Transverse colon (tissue), 4 donors: Measurements from ENCODE around the gene TVP23A. TPM values are rescaled to one million over a fixed set of nuclear protein-coding genes. Genes with fewer than 3 reads are reported as not detected.

Experiments
- DNase-seq: peaks from one replicate; pipeline ENCODE4 v3.0.0-alpha.2; 2019
- H3K27ac ChIP-seq, 4 donors: fragments of 200-600 bp; sonication (generic); 2 replicates each; pipeline ENCODE4 v1.5.1; 2016 to 2018; ENCODE audit warnings: inconsistent platforms in 4 of 4
- H3K27me3 ChIP-seq: fragments of 200-600 bp; sonication (generic); 2 replicates; pipeline ENCODE4 v1.5.1; 2017; ENCODE audit warnings: inconsistent platforms
- H3K36me3 ChIP-seq, 4 donors: fragments of 200-600 bp; sonication (generic); 2 replicates each; pipeline ENCODE4 v1.5.1; 2017 to 2019; ENCODE audit warnings: inconsistent platforms in 4 of 4
- H3K4me1 ChIP-seq, 4 donors: fragments of 200-600 bp; sonication (generic); 2 replicates each; pipeline ENCODE4 v1.5.1; 2017 to 2020; ENCODE audit warnings: inconsistent platforms in 4 of 4
- H3K4me3 ChIP-seq, 4 donors: fragments of 200-600 bp; sonication (generic); 1 replicate in 1 of 4; 2 replicates in 3 of 4; pipeline versions ENCODE4 v1.5.1 to v1.6.1; 2017 to 2019; ENCODE audit warnings: inconsistent platforms in 4 of 4
- H3K9me3 ChIP-seq, 2 donors: fragments of 200-600 bp; sonication (generic); 2 replicates each; pipeline ENCODE4 v1.5.1; 2017 to 2019; ENCODE audit warnings: inconsistent platforms in 2 of 2
- EP300 ChIP-seq: sonication (generic); formaldehyde crosslinking; IDR thresholded peaks from one replicate; pipeline ENCODE4 v1.6.1; 2017; ENCODE audit warnings: antibody characterized with exemption, low read depth
- POLR2A ChIP-seq: fragments of 450-650 bp; IDR thresholded peaks from one replicate; pipeline ENCODE4 v1.6.1; 2016; ENCODE audit warnings: antibody characterized with exemption, mild to moderate bottlenecking, moderate library complexity
- POLR2AphosphoS5 ChIP-seq, 3 donors: sonication (generic); formaldehyde crosslinking; IDR thresholded peaks; one replicate each; pipeline ENCODE4 v1.6.1; 2016; ENCODE audit warnings: antibody characterized with exemption in 3 of 3
- WGBS, 2 donors: methylation state at CpG; one replicate each; pipeline ENCODE4 v1.1.5; 2018; ENCODE audit warnings: low coverage in 1 of 2; 5-methylcytosine and 5-hydroxymethylcytosine counted together
- in situ Hi-C, 4 donors: fragments of 200-750 bp; cut with MboI; loops; one replicate each; pipeline versions ENCODE4 v1.15.0 to v1.15.1; 2017; ENCODE audit warnings: low sequenced_read_pairs in 3 of 4, low pct_ligation_motif_present in 1 of 4, low pct_unique_long_range_greater_than_20kb in 1 of 4
- intact Hi-C: fragments of 100-400 bp; cut with DNase I; formaldehyde crosslinking; loops from one replicate; pipeline ENCODE4 v1.15.1; 2023; ENCODE audit warnings: low total_unique reads
- total RNA-seq, 4 donors: library from RNA; depleted of rRNA; stranded (reverse); fragments of >200 nt; gene quantifications; one replicate each; pipeline ENCODE4 v1.1.0, GENCODE V29; 2016
- TF ChIP-seq, protein P1 (sequence below), 5 experiments: fragments of 200-600 bp in 3 of 5; fragments of 450-650 bp in 2 of 5; sonication (generic) in 3 of 5; IDR thresholded peaks; 1 replicate in 2 of 5; 2 replicates in 3 of 5; pipeline ENCODE4 v1.5.1; 2016 to 2017; ENCODE audit warnings: antibody characterized with exemption in 5 of 5, inconsistent platforms in 3 of 5, mild to moderate bottlenecking in 2 of 5, moderate library complexity in 1 of 5

TVP23A gene
- total RNA-seq, 4 donors from 2014 or later = 0.14 to 0.16 TPM; not detected in 2

DNA sequence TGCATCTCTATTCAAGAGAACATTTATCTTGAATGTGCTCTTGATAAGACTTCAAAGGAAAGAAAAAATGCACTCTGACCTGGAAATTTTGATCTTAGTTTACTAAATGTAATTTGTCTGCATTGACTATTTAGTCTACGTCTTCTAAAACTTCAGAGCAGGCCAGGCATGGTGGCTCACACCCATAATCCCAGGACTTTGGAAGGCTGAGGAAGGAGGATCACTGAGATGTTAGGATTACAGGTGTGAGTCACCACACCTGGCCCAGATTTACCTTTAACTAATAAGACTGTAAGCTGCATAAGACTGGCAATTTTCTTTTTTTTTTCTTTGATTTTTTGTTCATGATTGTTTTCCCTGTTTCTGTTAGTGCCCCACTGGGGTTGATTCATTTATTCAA lies 39.6 kb upstream of the TVP23A start:
- Histone ChIP-seq H3K27ac (no peak overlapping the region), H3K4me1 (no peaks in the 10 kb centered on the region), H3K9me3 (no peaks in the 10 kb centered on the region), H3K4me3 (no peak overlapping the region), H3K36me3 (no peaks in the 10 kb centered on the region), H3K27me3 (no peaks in the 10 kb centered on the region)
- in situ Hi-C loops (loop anchor here in 1 of 4 donors (25.0 kb wide), 1 partner anchor 96 kb away; no protein-coding TSS in a partner anchor), intact Hi-C loops (no loop called here)
- TF ChIP-seq, protein P1, sequence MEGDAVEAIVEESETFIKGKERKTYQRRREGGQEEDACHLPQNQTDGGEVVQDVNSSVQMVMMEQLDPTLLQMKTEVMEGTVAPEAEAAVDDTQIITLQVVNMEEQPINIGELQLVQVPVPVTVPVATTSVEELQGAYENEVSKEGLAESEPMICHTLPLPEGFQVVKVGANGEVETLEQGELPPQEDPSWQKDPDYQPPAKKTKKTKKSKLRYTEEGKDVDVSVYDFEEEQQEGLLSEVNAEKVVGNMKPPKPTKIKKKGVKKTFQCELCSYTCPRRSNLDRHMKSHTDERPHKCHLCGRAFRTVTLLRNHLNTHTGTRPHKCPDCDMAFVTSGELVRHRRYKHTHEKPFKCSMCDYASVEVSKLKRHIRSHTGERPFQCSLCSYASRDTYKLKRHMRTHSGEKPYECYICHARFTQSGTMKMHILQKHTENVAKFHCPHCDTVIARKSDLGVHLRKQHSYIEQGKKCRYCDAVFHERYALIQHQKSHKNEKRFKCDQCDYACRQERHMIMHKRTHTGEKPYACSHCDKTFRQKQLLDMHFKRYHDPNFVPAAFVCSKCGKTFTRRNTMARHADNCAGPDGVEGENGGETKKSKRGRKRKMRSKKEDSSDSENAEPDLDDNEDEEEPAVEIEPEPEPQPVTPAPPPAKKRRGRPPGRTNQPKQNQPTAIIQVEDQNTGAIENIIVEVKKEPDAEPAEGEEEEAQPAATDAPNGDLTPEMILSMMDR (IDR thresholded peaks at IDR 0.05) = no peak
- TF ChIP-seq POLR2A = no peak
- TF ChIP-seq EP300 = no peak
- no peak for TF ChIP-seq POLR2AphosphoS5 (IDR thresholded peaks at IDR 0.05)
- DNase-seq = no peak
- WGBS, 2 donors = 52 to 55% methylated on average over 1 of the region's 1 CpG

DNA sequence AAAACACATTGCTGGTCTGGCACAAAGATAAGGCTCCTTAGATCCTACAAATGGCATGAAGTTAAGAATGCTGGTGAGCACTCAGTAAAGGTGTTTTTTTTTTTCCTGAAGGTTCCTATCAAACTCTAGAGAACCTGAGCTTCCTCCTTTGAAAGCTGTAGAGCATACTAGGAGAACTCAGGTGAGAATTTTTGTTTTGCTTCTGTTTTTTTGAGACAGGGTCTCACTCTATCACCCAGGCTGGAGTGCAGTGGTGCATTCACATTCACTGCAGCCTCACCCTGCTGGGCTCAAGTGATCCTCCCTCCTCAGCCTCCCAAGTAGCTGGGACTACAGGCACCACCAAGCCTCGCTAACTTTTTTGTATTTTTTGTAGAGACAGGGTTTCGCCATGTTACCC lies 37.4 kb upstream of the TVP23A start:
- WGBS, 2 donors = 92 to 100% methylated on average over 2 of the region's 2 CpGs
- in situ Hi-C loops = loop anchor here in 1 of 4 donors (25.0 kb wide), 1 partner anchor 94 kb away; no protein-coding TSS in a partner anchor
- Histone ChIP-seq H3K36me3 (no peaks in the 10 kb centered on the region), H3K4me3 (no peak overlapping the region), H3K27me3 (no peaks in the 10 kb centered on the region), H3K9me3 (no peaks in the 10 kb centered on the region), H3K27ac (no peak overlapping the region), H3K4me1 (peaks cover 0 to 4% (median 0%) of the 10 kb centered on the region in 4 donors)
- no peak for DNase-seq
- intact Hi-C loops = no loop called here
- no peak for TF ChIP-seq POLR2A
- TF ChIP-seq, protein P1 (IDR thresholded peaks at IDR 0.05) = no peak
- no peak for TF ChIP-seq EP300
- no peak for TF ChIP-seq POLR2AphosphoS5 (IDR thresholded peaks at IDR 0.05)

DNA sequence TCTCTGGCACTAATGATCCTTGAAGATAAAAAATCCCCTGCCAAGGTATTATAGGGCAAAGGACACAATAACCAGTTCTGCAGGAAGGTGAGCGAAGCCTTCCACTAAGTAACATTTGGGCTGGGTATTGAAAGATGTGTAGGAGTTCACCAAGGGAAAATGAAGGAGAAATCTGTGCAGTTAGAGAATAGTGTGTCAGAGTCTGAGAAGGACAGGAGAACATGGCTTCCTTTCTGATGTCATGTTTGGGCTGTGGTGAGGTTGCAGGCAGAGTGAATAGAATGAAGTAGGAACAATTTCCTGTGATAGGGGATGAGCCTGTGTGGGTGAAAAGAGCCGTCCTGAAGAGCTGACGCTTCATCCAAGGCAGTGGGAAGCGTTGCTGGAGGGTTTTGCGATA lies 34.4 kb upstream of the TVP23A start:
- no peak for DNase-seq
- Histone ChIP-seq H3K4me1 (peaks cover 0 to 4% (median 0%) of the 10 kb centered on the region in 4 donors), H3K4me3 (no peak overlapping the region), H3K27me3 (no peaks in the 10 kb centered on the region), H3K27ac (no peak overlapping the region), H3K9me3 (no peaks in the 10 kb centered on the region), H3K36me3 (no peaks in the 10 kb centered on the region)
- WGBS, 2 donors = 74 to 79% methylated on average over 5 of the region's 5 CpGs
- in situ Hi-C loops = loop anchor here in 1 of 4 donors (25.0 kb wide), 1 partner anchor 91 kb away; no protein-coding TSS in a partner anchor
- no peak for TF ChIP-seq EP300
- TF ChIP-seq POLR2AphosphoS5 (IDR thresholded peaks at IDR 0.05) = no peak
- no peak for TF ChIP-seq POLR2A
- TF ChIP-seq, protein P1 (IDR thresholded peaks at IDR 0.05) = no peak
- intact Hi-C loops = no loop called here

DNA sequence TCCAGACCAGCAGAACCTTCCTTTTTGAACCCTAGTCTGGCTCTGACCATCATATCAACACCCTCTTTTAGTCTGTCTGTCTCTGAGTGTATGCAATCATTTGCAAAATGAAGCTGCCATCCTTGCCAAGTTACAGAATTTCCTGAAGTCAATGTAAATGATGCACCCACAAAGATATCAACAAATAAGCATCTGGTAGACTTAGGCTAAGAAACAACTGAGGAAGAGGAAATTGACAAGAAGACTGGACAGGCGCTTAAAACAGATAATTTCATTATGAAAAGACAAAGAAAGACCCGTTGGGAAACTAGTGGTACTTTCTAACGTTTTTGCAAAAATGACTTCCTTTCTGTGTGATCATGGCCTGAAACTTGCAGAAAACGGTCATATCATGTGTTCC lies 33.7 kb upstream of the TVP23A start:
- WGBS, 2 donors = 40 to 60% methylated on average over 4 of the region's 4 CpGs
- no peak overlapping the region for H3K27ac ChIP-seq
- H3K4me3 ChIP-seq = no peak overlapping the region

More for the DNA sequence above, 33.7 kb upstream of the TVP23A start:
- Histone ChIP-seq H3K27me3 (no peaks in the 10 kb centered on the region), H3K9me3 (no peaks in the 10 kb centered on the region), H3K4me1 (peaks cover 0 to 4% (median 0%) of the 10 kb centered on the region in 4 donors), H3K36me3 (no peaks in the 10 kb centered on the region)
- TF ChIP-seq POLR2A (no peak), POLR2AphosphoS5 (IDR thresholded peaks at IDR 0.05) (no peak), EP300 (no peak)
- TF ChIP-seq, protein P1 (IDR thresholded peaks at IDR 0.05) = no peak
- DNase-seq = no peak
- in situ Hi-C loops (loop anchor here in 1 of 4 donors (25.0 kb wide), 1 partner anchor 90 kb away; no protein-coding TSS in a partner anchor), intact Hi-C loops (no loop called here)
